Measurements from ENCODE around the gene IL11RA. TPM values are rescaled to one million over a fixed set of nuclear protein-coding genes. Genes with fewer than 3 reads are reported as not detected.
"Not testable (repeated sequence)": the region's sequence is repeated elsewhere in the genome, so short reads cannot be mapped to it uniquely, and the experiment has no call there.

The IL11RA gene
- total RNA-seq, 1 donor from 2014 or later: 3.4 TPM

DNA sequence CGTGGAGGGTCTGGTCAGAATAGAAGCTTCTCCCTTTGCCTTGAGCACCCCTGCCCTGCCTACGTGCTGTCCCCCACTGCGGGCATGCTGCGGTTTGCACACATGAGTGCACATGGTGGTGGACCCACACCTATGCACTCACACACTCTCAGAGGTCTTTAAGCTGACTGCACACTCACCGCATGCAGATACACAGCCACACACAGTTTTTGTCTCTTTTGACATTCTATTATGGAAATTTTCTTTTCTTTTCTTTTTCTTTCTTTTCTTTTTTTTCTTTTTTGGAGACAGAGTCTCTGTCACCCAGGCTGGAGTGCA lies 22.5 kb upstream of the IL11RA start:
- DNase-seq (ENCODE audit: low read depth in 2 of 2): no peak

DNA sequence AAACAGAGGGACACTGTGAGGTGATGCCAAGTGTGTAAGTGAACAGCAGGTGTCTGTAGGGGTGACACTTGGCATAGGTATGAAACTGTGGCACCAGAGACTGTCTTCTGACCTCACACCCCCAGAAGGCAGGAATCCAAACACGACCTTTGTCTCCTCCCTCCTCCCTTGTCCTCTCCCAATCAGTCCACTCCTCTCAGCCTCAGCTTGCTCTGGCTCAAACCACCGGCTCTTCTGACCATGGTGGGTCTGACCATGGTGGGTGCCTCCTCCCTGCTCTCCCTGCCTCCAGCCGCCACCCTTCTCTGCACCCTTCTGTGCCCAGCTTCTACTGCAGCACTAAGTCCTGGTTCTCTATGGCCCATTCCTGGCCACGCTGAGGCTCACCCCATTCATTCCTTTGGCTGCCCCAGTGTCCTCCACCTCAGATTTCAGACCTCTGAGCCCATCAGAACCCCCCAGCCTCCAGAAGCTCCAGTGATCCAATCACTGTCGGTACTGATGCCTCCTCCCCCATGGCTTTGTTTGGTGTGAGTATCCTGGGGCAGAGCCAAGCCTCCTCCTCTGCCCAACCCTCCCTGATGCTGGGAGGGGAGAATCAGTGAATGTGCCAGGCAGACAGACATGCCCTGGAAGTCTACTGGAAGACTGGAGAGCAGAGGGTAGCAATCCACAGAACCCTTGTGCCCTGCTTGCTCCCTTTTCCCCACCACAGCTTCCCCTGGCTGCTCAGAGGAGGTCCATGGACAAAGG lies 21.4 kb upstream of the IL11RA start:
- DNase-seq (ENCODE audit: low read depth in 2 of 2): no peak

DNA sequence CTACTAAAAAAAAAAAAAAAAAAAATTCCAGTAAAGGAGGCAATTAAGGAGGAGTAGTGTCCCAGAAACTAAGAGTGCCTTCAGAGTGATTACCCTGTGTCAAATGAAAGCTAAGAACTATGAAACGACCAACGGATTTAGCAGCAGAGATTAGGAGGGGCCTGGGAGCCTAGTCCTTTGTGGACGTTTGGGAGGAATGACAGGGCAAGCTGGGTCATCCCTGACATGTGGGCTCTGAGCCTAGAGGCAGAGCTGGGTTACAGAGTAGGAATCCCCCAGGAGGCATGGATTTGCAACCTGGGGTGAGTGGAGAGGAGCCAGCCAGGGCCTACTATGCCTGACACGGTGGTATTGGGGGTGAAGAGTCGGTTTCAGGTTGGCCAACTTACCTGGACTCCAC lies 18.8 kb upstream of the IL11RA start:
- no peak for DNase-seq (ENCODE audit: low read depth in 2 of 2)

DNA sequence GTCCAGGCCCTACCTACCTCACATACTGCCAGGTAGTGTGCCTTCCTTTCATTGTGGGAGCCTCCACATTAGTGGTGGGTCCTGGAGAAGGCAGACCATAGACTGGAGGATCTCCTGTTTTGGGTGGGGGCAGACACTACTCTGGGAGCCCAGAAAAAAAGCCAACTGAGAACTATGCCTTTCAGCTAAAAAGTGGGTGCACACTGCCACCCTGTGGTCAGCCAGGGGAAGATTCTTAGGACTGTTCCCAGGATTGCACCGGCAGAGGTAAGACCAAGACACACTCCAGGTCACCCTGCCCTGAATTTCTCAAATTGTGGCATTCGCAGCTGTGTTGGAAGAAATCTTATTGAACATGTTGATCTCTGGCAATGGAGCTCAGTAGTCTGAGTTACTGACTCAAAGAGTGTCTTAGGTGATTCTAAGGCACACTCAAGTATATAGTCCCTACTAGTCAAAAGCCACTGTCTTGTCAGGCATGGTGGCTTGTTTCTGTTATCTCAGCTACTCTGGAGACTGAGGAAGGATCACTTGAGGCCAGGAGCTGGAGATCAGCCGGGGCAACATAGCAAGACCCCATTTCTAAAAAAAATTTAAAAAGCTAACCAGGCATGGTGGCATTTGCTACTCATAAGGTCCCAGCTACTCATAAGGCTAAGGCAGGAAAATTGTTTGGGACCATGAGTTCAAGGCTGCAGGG lies 18.0 kb upstream of the IL11RA start:
- DNase-seq (ENCODE audit: low read depth in 2 of 2): peak; percentile 71 to 74

DNA sequence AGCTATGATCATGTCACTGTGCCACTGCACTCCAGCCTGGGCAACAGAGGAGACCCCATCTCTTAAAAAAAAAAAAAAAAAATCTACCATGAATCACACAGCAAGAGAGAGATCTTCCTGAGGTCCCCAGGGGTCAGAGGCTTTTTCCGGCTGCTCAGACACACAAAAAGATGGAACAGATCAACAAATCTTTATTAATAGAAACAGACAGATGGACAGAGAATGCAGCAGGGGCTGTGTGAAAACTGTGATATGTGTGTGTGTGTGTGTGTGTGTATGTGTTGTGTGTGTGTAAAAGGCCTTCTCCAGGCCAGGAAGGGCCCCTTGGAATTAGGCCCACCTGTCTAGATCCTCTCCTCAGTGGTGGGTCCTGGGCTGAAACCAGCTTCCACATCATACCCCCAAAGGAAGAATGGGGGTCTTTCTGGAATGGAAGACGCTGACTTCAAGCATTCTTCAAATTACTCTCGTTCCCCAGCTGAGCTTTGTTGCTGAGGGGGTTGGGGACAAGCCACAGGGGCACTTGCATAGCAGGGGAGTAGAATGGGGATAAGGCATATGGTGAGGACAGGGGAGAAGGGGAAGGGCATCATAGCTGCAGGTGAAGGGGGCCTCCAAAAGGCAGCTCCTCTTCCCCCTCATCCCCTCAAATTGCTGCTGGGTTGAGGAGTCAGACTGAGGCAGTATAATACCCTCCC lies 17.3 kb upstream of the IL11RA start:
- peak in 1 of 2 donors; percentile 30 for DNase-seq (ENCODE audit: low read depth in 2 of 2)

DNA sequence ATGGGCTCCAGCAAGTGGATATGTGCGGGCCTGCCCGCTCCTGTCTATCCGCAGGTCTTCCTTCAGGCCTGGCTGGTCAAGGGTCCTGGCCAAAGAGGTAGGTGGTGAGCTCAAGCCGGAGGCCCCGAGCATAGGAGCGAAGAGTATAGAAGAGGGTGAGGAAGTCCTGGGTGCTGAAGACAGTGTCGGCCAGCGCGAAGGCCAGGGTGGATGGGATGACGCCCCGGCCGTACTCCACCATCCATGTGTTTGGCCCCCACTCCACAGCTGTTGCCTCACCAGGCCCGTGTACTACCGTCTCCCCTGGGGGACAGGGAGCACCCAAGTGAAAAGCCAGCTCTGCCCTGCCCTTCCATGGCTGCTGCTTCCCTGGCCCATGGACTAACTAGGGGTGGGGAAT lies 16.4 kb upstream of the IL11RA start:
- no peak for DNase-seq (ENCODE audit: low read depth in 2 of 2)

DNA sequence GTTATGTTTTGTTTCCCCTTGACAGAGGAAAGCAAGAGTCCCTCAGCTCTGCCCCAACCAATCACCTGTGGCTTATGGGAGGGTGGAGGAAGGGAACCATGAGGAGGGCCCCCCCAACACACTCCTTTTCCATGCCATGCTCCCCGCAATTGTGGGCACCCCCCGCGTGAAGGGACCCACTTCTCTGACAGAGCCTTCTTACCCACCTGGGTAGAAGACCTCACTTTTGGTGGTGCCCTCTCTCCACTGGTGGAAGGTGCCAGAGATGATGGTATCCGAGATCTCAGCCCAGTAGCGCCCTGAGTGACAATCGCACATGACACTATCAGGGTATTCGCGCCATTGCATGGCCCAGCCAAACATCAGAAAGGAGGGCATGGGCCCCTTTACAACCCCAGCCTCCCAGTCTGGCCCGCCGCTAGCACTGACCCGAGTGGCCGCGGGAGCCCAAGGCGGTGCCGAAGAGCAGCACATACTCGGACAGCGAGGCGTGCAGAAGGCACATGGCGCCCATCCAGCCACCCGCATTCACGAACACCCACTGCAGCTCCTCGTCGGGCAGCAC lies 15.1 kb upstream of the IL11RA start:
- DNase-seq (ENCODE audit: low read depth in 2 of 2): no peak

DNA sequence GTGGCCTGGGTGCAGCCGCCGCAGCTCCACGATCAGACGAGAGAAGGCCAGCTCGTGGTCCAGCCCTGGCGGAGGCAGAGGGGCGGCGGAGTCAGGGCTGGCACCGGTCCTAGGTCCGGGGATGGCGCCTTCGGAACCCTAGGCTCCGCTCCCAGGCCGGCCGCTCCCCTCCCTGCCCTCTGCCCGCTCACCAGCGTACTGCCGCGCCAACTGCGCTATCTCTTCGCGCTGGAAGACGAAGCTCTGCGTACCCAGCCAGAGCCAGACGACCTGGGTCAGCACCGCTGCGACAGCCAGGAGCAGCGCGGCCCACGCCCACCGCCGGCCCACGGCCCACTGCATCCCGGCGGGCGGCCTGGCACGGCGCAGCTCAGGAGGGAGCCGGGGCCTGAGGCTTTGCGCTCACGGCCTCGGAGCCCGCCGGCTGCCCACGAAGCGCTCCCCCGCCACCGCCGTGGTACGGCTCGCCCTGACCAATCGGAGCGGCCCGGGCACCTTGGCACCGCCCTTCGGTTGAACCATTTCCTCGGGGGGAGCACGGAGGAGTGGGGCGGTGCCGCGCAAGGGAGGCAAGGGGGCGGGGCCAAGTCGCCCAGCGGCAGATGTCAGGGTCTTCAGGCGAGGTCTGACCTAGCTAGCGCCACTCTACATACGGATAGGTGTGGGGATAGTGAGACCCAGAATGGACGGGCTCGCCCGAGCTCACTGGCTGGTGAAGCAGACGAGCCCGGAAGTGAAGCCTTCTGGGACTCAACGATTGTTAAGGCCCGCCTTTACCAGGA lies 14.4 kb upstream of the IL11RA start, which contains the start of gene SIGMAR1:
Gene SIGMAR1 (minus strand): TSS at position 432 of the 782 bp plus-strand sequence. CDS start 90 bp downstream, at position 342.
- peak; percentile 93 for DNase-seq (ENCODE audit: low read depth in 2 of 2)

DNA sequence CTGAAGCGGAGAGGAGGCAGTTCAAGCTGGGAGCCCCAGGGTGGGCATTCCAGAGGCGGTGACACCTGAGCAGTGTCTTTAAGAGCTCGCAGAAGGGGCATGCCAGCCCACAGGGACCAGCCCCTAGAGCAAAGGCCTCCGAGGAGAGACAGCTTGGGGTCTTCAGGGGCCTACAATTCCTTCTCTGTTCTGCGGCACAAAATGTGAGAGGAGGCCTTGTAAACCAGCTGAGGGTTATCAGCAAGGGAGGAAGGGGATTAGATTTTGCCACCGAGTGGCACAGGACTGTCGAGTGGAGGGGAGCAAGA lies 13.9 kb upstream of the IL11RA start:
- DNase-seq (ENCODE audit: low read depth in 2 of 2): no peak

DNA sequence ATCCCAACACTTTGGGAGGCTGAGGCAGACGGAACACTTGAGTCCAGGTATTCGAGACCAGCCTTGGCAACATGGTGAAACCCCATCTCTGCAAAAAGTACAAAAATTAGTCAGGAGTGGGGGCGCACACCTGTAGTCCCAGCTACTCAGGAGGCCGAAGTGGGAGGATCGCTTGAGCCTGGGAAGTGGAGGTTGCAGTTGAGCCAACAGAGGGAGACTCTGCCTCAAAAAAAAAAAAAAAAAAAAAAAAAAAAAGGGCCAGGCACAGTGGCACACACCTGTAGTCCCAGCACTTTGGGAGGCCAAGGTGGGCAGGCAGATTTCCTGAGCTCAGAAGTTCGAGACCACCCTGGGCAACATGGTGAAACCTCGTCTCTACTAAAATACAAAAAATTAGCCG lies 12.7 kb upstream of the IL11RA start:
- DNase-seq (ENCODE audit: low read depth in 2 of 2): not testable (repeated sequence)

DNA sequence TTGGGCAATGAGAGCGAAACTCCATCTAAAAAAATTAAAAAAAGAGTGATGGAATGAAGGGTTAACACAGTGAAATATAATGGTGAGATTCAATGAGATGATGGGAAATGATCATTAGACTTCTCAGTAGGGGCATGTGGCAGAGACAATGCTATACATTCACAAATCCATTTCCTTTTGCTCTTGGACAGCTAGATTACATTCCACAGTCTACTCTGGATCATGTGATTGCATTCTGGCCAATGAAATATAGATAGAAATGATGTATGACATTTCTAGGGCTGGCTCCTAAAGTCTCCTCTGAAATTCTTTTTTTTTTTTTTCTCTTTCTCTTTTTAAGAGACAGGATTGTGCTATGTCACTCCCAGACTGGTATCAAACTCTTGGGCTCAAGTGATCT lies 9.3 kb upstream of the IL11RA start:
- no peak for DNase-seq (ENCODE audit: low read depth in 2 of 2)

DNA sequence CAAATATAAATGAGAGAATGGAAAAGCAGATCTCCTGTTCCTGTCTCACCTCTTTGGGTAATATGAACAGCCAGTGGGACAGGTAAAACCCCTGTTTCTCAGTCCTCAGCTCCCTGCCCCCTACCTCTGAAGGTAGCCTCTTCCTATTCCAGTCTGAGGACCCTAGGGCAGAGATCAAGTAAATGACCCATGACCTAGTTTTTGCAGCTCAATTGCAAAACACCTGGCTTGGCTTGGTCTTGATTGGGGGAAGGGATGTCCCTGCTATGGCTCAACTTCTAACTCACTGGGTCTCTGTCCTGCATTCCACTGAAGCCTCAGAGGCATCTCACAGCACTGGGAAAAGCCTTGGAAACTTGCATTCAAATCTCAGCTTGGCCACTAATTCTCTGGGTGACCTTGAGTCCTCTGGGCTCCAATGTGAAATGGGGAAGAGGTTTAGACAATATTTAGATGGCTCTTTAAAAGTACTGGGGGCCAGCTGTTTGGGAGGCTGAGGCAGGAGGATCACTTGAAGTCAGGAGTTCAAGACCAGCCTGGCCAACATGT lies 7.1 kb upstream of the IL11RA start:
- DNase-seq (ENCODE audit: low read depth in 2 of 2): no peak

DNA sequence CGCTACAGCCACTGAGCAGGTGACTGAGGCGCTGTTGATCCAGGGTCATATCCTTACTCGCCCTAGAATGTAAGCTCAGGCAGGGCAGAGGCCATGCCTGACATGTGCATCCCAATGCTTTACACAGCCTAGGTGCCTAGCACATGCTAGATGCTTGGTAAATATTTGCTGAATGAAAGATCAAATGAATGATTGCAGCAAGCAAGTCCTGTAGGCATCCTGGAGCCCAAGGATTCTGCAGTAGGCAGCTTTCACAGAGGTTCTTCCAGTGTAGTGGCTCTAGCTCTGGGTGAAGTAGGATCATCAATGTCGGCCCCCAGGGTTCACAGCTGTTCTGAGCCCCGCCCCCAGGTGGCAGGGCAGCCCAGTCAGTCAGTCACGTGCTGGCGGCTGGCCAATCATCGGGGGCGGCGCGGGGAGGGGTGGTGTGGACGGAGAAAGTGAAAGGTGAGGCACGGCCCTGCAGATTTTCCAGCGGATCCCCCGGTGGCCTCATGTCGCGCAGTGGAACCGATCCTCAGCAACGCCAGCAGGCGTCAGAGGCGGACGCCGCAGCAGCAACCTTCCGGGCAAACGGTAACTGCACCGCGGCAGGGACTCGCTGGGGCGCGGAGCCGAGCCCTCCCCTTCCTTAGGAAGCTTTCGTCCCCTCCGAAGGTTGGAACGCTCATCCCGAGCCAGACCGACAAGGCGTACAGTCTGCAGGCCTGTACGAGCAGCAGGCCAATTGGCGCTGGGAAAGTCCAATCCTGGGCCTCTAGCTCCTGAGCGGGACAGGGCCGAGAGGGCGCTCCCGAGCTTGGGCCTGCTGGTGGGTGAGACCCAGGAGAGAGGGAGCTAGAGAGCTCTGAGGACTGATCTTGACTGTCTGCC lies 5.5 kb upstream of the IL11RA start, which contains the start of gene GALT:
Gene GALT (plus strand): TSS at position 465 of the 873 bp plus-strand sequence. CDS start 30 bp downstream, at position 495.
- peak; percentile 86 to 95 for DNase-seq (ENCODE audit: low read depth in 2 of 2)

DNA sequence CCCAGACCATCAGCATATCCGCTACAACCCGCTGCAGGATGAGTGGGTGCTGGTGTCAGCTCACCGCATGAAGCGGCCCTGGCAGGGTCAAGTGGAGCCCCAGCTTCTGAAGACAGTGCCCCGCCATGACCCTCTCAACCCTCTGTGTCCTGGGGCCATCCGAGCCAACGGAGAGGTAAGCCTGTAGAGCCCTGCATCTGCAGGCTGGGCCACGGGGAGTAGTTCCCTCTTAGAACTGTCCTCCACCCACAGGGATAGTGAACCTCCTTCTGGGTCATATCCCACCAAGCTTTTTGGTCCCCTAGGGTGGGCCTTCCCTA lies 4.9 kb upstream of the IL11RA start:
- DNase-seq (ENCODE audit: low read depth in 2 of 2): no peak

DNA sequence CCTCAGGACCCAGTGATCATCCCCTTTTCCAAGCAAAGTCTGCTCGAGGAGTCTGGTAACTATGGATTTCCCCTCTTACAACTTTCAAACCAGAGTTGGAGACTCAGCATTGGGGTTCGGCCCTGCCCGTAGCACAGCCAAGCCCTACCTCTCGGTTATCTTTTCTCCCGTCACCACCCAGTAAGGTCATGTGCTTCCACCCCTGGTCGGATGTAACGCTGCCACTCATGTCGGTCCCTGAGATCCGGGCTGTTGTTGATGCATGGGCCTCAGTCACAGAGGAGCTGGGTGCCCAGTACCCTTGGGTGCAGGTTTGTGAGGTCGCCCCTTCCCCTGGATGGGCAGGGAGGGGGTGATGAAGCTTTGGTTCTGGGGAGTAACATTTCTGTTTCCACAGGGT lies 4.3 kb upstream of the IL11RA start:
- DNase-seq (ENCODE audit: low read depth in 2 of 2): no peak

DNA sequence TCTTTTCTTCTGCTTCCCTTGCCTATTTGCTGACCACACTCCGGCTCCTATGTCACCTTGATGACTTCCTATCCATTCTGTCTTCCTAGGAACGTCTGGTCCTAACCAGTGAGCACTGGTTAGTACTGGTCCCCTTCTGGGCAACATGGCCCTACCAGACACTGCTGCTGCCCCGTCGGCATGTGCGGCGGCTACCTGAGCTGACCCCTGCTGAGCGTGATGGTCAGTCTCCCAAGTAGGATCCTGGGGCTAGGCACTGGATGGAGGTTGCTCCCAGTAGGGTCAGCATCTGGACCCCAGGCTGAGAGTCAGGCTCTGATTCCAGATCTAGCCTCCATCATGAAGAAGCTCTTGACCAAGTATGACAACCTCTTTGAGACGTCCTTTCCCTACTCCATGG lies 3.3 kb upstream of the IL11RA start:
- DNase-seq (ENCODE audit: low read depth in 2 of 2): no peak

DNA sequence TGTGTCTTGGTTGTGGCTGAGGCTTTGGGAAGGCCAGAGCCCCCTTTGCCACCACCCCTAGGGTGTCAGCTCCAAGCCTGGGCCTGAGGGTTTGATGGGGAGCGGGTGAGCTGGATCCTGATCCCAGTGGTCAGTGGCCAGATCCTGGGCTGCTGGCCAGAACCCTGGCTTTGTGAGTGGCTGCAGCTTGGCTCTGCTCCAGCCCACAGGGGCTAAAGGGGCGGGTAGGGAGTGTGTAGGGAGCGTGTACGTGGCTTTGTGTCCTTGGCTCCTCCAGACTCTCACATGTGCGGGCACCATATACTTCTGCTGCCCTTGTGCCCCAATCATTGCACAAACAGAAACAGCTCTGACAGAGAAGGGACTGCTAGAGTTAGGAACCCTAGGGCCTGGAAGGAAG lies 1.2 kb upstream of the IL11RA start:
- peak in 1 of 2 donors; percentile 43 for DNase-seq (ENCODE audit: low read depth in 2 of 2)

DNA sequence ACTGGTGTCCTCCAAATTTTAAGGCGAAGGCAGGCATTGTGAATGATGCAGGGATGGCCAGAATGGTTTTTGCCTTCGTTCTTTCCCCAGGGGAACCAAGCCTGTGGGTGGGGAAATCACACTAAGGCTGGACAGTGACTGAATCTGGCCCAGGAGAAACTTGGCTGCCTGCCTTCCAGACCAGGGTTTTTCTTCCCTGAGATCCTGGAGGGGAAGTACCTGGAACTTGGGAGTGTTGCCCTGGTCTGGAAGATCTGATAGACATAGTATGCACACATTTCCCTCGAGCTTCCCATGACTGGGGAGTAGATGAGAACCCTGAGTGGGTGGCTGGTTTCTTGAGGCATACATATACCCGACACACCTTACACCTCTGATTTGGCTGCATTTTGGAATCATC lies 664 bp upstream of the IL11RA start:
- peak in 1 of 2 donors; percentile 28 for DNase-seq (ENCODE audit: low read depth in 2 of 2)

DNA sequence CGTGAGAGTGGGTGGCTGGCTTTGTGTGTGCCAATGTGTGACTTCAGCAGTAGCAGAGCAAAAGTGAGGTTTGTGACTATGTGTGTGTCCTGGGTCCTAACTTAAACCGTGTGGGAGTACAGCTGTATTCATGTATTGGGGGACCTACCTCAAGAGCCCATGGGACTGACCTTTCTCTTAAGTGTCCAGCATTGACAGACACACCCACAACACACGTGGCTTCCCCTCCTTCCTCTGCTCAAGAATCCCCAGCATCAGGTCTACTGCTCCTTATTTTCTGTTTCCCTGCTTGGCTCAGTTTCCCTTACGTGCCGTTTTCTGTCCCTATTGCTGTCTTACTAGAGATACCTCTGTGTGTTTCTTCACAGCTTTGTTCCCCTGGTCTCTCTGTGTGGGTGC lies 616 bp downstream of the IL11RA start:
- no peak for DNase-seq (ENCODE audit: low read depth in 2 of 2)

Data from lung microvascular endothelial cell (primary cell).